GM21717 (cell line): Measurements from ENCODE around the gene BAHCC1.

Experiments
- ATAC-seq: cut with Tn5 transposase; IDR thresholded peaks from one replicate; pipeline ENCODE4 v1.9.1; 2021; ENCODE audit warnings: mild to moderate bottlenecking, moderate library complexity; ENCODE audit not compliant: unreplicated experiment

Gene BAHCC1

GRCh38 chr17:81476635-81477034 lies 81.4 kb downstream of the BAHCC1 start:
- no peak for ATAC-seq

DNA sequence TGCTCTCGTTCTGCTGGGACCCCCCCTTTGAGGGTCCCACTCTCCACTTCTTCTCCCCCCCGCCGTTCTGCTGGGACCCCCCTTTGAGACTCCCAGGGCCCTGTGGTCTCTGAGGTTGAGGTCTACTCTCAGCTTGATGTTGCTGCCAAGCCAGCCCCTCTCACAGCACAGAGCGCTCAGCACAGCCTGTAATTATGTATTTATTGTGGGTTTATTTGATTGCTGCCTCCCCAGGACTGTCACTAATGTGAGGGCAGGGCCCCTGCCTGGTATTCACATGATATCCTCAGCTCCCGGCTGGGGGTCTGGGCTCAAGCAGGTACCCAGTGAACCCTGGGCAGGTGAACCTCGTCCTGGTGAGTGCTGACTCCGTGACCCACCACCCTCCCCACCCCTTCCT lies 81.9 kb downstream of the BAHCC1 start:
- ATAC-seq: no peak

- no peak for ATAC-seq
Measured at GRCh38 chr17:81478119-81478518, 82.9 kb downstream of the BAHCC1 start.

GRCh38 chr17:81479175-81480071 lies 84.2 kb downstream of the BAHCC1 start:
- no peak for ATAC-seq

DNA sequence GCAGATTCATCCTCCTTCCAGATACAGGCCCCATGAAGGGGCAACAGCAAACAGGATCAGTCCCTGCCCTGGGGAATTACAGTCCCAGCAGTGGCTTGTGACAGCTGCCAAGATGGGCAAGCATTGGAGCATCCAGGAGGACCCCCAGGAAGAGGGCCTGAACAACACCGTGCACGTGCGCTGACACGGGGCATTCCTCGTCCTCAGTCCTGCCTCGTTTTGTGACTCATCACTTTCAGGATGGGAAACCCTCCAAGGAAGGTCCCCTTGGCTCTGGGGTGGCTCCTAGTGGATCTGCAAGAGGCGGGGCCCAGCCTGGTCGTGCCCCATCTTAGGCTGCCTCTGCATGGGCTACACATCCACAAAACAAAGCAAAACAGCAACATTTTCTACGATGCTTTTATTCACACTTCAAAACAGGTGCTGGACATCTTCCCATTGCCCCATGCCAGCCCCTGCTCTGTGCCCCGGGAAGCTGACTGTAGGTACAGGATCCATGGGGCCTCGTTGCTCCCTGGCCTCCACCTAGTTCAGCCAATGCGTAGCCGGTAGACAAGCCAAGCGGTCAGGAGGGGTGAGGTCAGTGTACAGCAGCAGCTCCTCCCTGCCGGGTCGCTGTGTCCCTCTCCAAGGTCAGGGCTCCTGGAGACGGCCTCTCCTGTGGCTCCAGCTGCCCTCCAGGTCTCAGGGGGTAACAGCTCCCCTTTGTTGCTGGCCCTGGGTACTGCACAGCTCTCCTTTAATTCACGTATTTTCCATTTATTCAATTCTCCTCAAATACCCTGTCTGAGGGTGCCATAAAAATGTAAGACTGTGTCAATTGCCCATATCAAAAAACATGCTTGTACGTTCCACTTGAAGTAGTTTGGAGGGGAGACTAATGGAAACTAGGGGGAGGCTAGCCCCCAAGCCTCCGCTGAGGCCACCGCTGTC lies 85.1 kb downstream of the BAHCC1 start:
- ATAC-seq: no peak

DNA sequence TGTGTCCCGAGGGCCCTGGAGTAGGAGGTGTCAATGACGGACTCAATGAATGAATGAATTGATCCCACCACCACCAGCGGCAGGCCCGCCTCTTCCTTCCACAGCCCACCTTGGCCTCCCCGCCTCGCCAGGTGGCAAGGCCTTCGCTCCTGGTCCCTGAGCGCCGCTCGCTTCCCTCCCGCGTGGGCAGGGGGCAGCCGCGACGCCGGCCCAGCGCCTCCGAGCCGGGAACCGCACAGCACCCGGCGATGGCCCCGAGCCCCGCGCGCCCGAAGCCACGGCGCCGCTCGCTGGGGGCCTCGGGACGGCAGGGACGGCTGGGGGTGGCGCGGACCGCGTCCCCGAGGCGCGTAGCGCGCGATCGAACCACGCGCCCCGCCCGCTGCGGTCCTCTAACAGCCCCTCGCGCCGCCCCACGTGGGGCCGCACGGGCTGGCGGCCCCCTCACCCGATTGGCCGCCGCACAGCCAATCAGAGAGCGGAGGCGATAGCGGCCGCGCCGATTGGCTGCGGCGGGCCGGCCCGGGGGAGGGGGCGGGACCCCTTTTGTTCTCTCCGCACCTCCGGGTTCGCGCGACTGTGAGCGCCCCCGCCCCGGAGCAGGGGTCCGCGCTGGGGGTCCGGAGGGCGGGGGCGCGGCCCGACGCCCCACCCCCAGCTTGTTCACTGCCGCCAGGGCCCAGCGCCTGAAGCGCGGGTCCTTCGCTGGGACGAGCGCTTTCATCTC lies 86.0 kb downstream of the BAHCC1 start:
- no peak for ATAC-seq

GRCh38 chr17:81481815-81482505 lies 86.7 kb downstream of the BAHCC1 start:
- no peak for ATAC-seq

DNA sequence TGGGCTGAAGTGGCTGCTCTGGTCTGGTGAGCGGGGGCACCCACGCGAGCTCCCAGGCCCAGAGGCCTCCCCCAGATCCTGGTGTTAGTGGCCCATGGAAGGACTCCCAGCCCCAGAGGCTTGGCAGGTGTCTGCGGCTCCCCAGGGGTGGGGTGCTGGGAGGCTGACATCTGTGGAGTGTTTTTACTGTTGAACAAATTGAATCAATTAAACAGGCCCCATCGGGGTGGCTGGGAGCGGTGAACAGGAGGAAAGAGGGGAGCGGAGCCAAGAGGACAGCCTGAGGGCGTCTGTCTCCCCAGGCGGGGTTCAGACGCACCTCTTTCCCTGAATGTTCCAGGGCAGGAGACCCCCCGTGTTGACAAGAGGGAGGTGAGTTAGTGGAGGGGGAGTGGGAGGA lies 87.4 kb downstream of the BAHCC1 start:
- no peak for ATAC-seq

DNA sequence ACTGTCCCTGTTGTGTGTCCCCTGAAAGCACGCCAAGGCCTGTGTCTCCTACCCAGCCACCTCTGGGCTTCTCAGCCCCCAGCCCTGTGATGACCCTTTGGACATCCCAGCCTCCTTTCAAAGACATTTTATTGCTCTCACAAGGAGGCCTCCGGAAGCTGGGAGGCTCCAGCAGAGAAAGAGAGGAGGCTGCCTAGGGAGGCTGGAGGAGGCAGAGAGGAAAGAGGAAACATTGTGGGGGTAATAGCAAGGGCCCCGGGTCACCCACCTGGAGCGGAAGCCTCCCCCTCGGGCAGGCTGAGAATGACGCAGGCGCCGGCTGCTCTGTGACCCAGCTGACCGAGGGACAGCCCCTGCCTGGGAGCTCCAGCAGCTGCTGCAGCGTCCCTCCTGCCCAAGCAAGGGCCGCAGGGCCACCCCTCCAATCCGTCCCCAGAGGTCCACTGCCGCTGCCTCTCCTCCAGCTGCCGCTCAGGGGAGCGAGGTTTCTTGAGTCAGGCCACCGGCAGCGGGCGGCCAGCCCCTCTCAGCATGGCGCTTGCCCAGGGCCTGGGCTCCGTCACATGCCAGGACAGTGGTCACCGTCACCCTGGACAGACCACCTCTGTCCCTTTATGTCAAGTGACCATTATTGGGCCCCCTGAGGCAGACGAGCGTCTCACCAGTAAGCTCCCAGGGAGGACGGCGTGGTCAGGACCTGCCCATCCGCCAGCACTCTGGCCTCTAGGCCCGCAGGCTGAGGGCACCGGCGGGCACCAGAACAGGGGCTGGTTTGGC lies 88.0 kb downstream of the BAHCC1 start:
- ATAC-seq: no peak

DNA sequence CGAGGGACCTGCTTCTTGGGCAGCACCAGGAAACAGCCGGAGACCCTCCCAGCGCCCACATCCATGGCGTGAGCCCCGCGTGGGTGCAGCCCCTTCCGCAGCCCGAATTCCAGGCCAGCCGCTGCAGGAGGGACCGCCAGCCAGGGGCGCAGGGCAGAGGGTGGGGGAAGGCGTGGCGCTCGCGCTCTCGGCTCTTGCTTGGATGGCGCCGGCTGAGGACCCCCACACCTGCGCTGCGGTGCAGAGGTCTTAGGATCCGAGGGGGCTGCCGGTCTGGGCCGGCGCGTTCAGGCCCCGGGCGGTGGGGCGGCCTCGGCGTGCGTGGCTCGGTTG lies 88.6 kb downstream of the BAHCC1 start:
- ATAC-seq: no peak

GRCh38 chr17:81484195-81484979 lies 89.1 kb downstream of the BAHCC1 start:
- ATAC-seq: peak; percentile 61

GRCh38 chr17:81486199-81486810 lies 91.0 kb downstream of the BAHCC1 start:
- ATAC-seq: no peak

- ATAC-seq: no peak
Measured at GRCh38 chr17:81487089-81487486, 91.8 kb downstream of the BAHCC1 start.

DNA sequence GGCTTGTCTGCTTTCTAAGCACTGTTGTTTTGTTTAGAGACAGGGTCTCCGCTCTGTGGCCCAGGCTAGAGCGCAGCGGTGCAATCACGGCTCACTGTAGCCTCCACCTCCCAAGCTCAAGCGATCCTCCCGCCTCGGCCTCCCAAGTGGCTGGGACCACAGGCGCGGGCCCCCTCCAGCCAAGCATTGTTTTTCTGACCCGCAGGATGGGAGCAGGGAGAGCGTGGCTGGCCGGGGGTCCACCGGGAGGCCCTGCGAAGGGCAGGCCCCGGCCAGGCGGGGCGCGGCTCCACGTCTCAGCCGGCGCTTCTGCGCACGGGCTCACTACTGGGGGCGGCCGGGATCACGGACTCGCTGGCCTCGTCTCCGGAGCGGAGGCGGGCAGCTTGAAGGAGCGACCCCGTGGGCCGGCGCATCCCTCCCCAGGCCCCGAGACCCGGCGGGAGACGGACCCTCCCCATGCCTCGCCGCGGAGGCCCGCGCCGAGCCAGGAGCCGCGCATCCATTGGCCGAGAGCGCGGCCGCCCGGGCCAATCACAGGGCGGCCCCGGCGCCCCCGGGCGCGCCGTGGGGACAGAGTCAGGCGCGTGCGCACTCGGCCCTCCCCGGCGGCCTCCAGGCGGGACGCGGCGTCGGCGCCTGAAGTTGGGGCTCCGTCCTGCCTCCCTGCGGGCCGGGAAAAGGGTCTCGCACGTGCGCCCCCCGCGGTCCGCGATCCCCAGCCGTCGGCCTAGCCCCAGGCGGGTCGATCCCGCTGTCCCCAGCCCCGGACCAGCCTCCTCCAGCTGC lies 92.4 kb downstream of the BAHCC1 start:
- ATAC-seq: no peak

- ATAC-seq: no peak
Measured at GRCh38 chr17:81488276-81488860, 93.1 kb downstream of the BAHCC1 start.

DNA sequence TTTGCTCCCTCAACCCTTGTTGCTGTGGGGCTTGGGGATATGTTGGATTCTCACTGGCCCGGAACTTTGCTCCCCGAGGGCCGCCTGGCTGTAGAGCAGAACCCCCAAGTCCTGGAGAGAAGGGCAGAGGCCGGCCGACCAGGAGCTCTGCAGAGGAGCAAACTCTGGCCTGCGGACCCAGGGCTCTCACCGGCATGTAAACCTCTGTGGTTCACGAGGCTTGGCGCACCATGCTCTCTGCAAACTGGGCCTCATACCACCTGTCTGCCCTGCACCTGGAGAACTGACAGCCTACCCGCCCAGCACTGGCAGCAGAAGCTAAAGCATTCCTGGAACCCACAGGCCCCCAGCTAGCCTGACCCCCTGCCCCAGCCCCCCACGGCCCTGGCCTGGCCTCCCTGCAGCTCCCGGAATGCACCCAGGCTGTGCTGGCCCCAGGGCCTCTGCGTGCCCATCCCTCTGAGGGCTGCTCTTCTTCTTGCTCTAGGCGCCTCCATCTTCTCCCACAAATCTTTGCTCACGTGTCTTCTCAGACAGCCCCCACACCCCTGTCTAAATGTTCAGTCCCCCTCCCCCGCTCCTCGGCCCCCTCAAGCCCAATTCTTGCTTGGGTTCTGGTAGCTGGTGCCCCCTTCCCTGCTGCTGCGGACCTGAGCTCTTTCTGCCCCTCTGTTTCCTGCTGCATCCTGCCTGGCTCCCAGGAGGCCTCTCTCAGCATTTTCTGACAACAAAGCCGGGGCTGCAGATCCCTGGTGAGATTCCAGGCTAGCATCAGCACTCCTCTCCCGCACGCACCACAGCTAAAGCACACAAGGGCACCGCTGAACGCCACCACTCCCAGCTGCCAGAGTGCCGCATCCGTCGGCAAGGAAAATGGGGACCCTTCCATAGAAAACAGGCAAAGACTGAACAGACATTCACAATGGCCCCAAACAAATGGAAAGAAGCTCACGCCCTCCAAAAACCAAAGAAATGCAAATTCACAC lies 94.0 kb downstream of the BAHCC1 start:
- no peak for ATAC-seq
